ENCODE results near the gene TMEM117. TPM values are rescaled to one million over a fixed set of nuclear protein-coding genes. Genes with fewer than 3 reads are reported as not detected.

The TMEM117 gene
- total and polyA plus RNA-seq, 2 donors (not counting 3 experiments of a cell fraction or from before 2014, with no cell fraction given): 1.2 to 3.8 TPM

DNA sequence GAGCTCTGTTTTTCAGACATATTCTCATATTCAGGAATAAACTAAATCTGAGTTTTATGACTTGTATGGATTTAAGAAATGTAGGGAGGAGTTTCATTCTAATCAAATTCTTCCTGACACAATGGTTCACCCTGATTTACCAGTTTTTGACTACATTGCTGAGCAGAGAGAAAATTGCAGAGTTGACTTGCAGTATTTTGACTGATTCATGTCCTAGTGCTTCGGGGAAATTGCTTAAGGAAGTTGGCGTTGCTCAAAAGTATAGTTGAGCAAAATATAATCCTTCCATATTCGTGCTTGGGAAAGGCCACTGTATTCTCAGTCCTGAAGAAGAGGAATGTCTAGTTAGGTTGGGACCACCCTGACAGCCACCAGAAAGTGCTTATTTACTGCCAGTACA lies 28.5 kb upstream of the TMEM117 start:
- no peak for FAIRE-seq
- intact Hi-C loops (cut with micrococcal nuclease): no loop called here
- BruUV-seq (replicated peaks): no TSS peak
- peaks cover 13% of the 10 kb centered on the region for H3K4me1 ChIP-seq (ENCODE audit: control insufficient read depth, extremely low read depth, insufficient read depth, low read length)
- no peak for DNase-seq (ENCODE audit: low read depth, low spot score)
- H3K9me3 ChIP-seq (replicated peaks; ENCODE audit: control insufficient read depth, insufficient read depth, low read length): no peaks in the 10 kb centered on the region
- H3K4me2 ChIP-seq (ENCODE audit: insufficient read depth, low read length): no peak overlapping the region
- peaks cover 8 to 23% of the 10 kb centered on the region in 2 experiments for H3K27me3 ChIP-seq (ENCODE audit: control insufficient read depth in 2 of 2, insufficient read depth in 2 of 2, low read length in 2 of 2)
- H4K20me1 ChIP-seq (replicated peaks; ENCODE audit: control insufficient read depth, extremely low read depth, insufficient read depth, low read length): no peaks in the 10 kb centered on the region
- H3K79me2 ChIP-seq (ENCODE audit: control insufficient read depth, insufficient read depth, low read length): peaks cover 28% of the 10 kb centered on the region
- H3K9me1 ChIP-seq (replicated peaks; ENCODE audit: control insufficient read depth, extremely low read depth, insufficient read depth, low read length): no peaks in the 10 kb centered on the region
- no peak for TF ChIP-seq GATA2 (IDR thresholded peaks at IDR 0.05; ENCODE audit: insufficient read depth, insufficient read length, low read depth, low read length)
- no peak for TF ChIP-seq MYC (IDR thresholded peaks at IDR 0.05; ENCODE audit: low read depth, low read length)
- TF ChIP-seq POLR2AphosphoS5 (IDR thresholded peaks at IDR 0.05; ENCODE audit: insufficient read depth, low read depth, low read length): no peak
- no peak for TF ChIP-seq EZH2 (IDR thresholded peaks at IDR 0.05; ENCODE audit: borderline replicate concordance, low read depth, low read length, severe bottlenecking)
- TF ChIP-seq, protein P1, sequence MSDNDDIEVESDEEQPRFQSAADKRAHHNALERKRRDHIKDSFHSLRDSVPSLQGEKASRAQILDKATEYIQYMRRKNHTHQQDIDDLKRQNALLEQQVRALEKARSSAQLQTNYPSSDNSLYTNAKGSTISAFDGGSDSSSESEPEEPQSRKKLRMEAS (IDR thresholded peaks at IDR 0.05; ENCODE audit: insufficient read depth, insufficient read length): no peak
- no peak for TF ChIP-seq POLR2A (IDR thresholded peaks at IDR 0.05; ENCODE audit: low read depth, low read length)
- H2AFZ ChIP-seq (ENCODE audit: low read depth, low read length): no peak overlapping the region
- dilution Hi-C loops (cut with MboI; ENCODE audit: extremely low pct_ligation_motif_present, low sequenced_read_pairs): no loop called here
- CTCF ChIA-PET: no interaction called here
- POLR2A ChIA-PET: no interaction called here
- peaks cover 0 to 3% of the 10 kb centered on the region in 2 experiments for H3K36me3 ChIP-seq (ENCODE audit: control insufficient read depth in 2 of 2, extremely low read depth in 1 of 2, insufficient read depth in 2 of 2, low read length in 2 of 2)
- H3K4me3 ChIP-seq (replicated peaks in 1 of 3; ENCODE audit: insufficient read depth in 1 of 3, low read depth in 1 of 3, low read length in 3 of 3): no peak overlapping the region
- no peak overlapping the region for H3K27ac ChIP-seq (ENCODE audit: insufficient read depth, low read depth, low read length)
- no peak overlapping the region for H3K9ac ChIP-seq (replicated peaks; ENCODE audit: extremely low read depth, insufficient read depth, low read length)

DNA sequence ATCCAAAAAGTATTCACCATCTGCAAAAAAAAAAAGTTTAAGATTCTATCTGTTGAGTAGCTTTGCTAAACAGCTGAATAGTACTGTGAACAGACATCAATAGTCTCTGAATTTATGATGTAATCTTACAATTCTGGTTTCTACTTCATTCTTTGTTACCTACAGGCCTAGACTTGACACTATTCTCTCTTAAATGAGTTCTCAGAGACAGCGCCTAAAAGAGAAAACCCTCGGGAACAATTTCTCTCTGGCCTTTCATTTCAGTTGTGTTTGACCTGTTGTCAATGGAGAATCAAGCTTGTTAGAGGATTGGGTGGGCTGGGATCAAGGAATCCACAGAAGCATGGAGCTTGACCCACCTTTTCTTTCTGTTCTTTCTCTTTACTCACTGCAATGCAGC lies 23.8 kb upstream of the TMEM117 start:
- ChIA-PET CTCF (no interaction called here), POLR2A (no interaction called here)
- intact Hi-C loops (cut with micrococcal nuclease) (no loop called here), dilution Hi-C loops (cut with MboI; ENCODE audit: extremely low pct_ligation_motif_present, low sequenced_read_pairs) (no loop called here)
- no peaks in the 10 kb centered on the region for H3K79me2 ChIP-seq (ENCODE audit: control insufficient read depth, insufficient read depth, low read length)
- H3K9me1 ChIP-seq (replicated peaks; ENCODE audit: control insufficient read depth, extremely low read depth, insufficient read depth, low read length): no peaks in the 10 kb centered on the region
- H3K27ac ChIP-seq (ENCODE audit: insufficient read depth, low read depth, low read length): no peak overlapping the region
- DNase-seq (ENCODE audit: low read depth, low spot score) (no peak), FAIRE-seq (no peak)
- no peak overlapping the region for H2AFZ ChIP-seq (ENCODE audit: low read depth, low read length)
- H3K4me2 ChIP-seq (ENCODE audit: insufficient read depth, low read length): no peak overlapping the region
- no peak overlapping the region for H3K4me3 ChIP-seq (replicated peaks in 1 of 3; ENCODE audit: insufficient read depth in 1 of 3, low read depth in 1 of 3, low read length in 3 of 3)
- H4K20me1 ChIP-seq (replicated peaks; ENCODE audit: control insufficient read depth, extremely low read depth, insufficient read depth, low read length): no peaks in the 10 kb centered on the region
- no peaks in the 10 kb centered on the region for H3K9me3 ChIP-seq (replicated peaks; ENCODE audit: control insufficient read depth, insufficient read depth, low read length)
- no peaks in the 10 kb centered on the region for H3K36me3 ChIP-seq (ENCODE audit: control insufficient read depth in 2 of 2, extremely low read depth in 1 of 2, insufficient read depth in 2 of 2, low read length in 2 of 2)
- H3K27me3 ChIP-seq (ENCODE audit: control insufficient read depth in 2 of 2, insufficient read depth in 2 of 2, low read length in 2 of 2): peaks cover 14 to 26% of the 10 kb centered on the region in 2 experiments
- H3K9ac ChIP-seq (replicated peaks; ENCODE audit: extremely low read depth, insufficient read depth, low read length): no peak overlapping the region
- no TSS peak for BruUV-seq (replicated peaks)
- H3K4me1 ChIP-seq (ENCODE audit: control insufficient read depth, extremely low read depth, insufficient read depth, low read length): no peaks in the 10 kb centered on the region
- TF ChIP-seq, protein P1 (IDR thresholded peaks at IDR 0.05; ENCODE audit: insufficient read depth, insufficient read length): no peak
- no peak for TF ChIP-seq GATA2 (IDR thresholded peaks at IDR 0.05; ENCODE audit: insufficient read depth, insufficient read length, low read depth, low read length)
- no peak for TF ChIP-seq EZH2 (IDR thresholded peaks at IDR 0.05; ENCODE audit: borderline replicate concordance, low read depth, low read length, severe bottlenecking)
- no peak for TF ChIP-seq FOS (IDR thresholded peaks at IDR 0.05; ENCODE audit: borderline replicate concordance, insufficient read depth, low read length)
- TF ChIP-seq JUN (IDR thresholded peaks at IDR 0.05; ENCODE audit: borderline replicate concordance, insufficient read depth, insufficient read length, low read depth): no peak
- TF ChIP-seq, protein P2, sequence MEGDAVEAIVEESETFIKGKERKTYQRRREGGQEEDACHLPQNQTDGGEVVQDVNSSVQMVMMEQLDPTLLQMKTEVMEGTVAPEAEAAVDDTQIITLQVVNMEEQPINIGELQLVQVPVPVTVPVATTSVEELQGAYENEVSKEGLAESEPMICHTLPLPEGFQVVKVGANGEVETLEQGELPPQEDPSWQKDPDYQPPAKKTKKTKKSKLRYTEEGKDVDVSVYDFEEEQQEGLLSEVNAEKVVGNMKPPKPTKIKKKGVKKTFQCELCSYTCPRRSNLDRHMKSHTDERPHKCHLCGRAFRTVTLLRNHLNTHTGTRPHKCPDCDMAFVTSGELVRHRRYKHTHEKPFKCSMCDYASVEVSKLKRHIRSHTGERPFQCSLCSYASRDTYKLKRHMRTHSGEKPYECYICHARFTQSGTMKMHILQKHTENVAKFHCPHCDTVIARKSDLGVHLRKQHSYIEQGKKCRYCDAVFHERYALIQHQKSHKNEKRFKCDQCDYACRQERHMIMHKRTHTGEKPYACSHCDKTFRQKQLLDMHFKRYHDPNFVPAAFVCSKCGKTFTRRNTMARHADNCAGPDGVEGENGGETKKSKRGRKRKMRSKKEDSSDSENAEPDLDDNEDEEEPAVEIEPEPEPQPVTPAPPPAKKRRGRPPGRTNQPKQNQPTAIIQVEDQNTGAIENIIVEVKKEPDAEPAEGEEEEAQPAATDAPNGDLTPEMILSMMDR (IDR thresholded peaks at IDR 0.05; ENCODE audit: extremely low read depth in 1 of 2, insufficient read depth in 1 of 2, low read depth in 1 of 2, low read length in 2 of 2): no peak
- no peak for TF ChIP-seq POLR2AphosphoS5 (IDR thresholded peaks at IDR 0.05; ENCODE audit: insufficient read depth, low read depth, low read length)
- no peak for TF ChIP-seq POLR2A (IDR thresholded peaks at IDR 0.05; ENCODE audit: low read depth, low read length)
- no peak for TF ChIP-seq MYC (IDR thresholded peaks at IDR 0.05; ENCODE audit: low read depth, low read length)

Measured in endothelial cell of umbilical vein (primary cell).